PC-3 (cell line): ENCODE measurements around the gene URM1.

Experiments
- CTCF ChIP-seq: fragments of 300-600 bp; sonication (generic); conservative IDR thresholded peaks from 2 replicates; pipeline ENCODE4 v1.5.1; 2017; ENCODE audit warnings: antibody characterized with exemption, low read depth, mild to moderate bottlenecking, low read length
- EZH2 ChIP-seq: fragments of 300-600 bp; sonication (generic); IDR thresholded peaks from one replicate; pipeline ENCODE4 v1.6.1; 2017; ENCODE audit warnings: antibody characterized with exemption, mild to moderate bottlenecking, low read length; ENCODE audit not compliant: unreplicated experiment
- EZH2phosphoT487 ChIP-seq: fragments of 300-600 bp; sonication (generic); IDR thresholded peaks from 2 replicates; pipeline ENCODE4 v1.6.1; 2018; ENCODE audit warnings: mild to moderate bottlenecking, antibody characterized with exemption, low read length, borderline replicate concordance

- TF ChIP-seq EZH2, result no peak
- TF ChIP-seq CTCF, result no peak
- no peak for TF ChIP-seq EZH2phosphoT487
Measured at GRCh38 chr9:128428644-128429512, 57.7 kb downstream of the URM1 start.
